Cardiac muscle cell (in vitro differentiated cells and primary cell): ENCODE results near the gene AGAP1. TPM values are rescaled to one million over a fixed set of nuclear protein-coding genes. Genes with fewer than 3 reads are reported as not detected.

Source experiments
- DNase-seq, 2 donors: peaks; one replicate each; pipeline versions ENCODE4 v3.0.0 to v3.0.0-alpha.2; 2010 to 2017; ENCODE audit warnings: low read depth in 1 of 2, low spot score in 1 of 2
- H3K27ac ChIP-seq: fragments of 200-600 bp; sonication (generic); 2 replicates; pipeline ENCODE4 v1.5.1; 2016
- H3K27me3 ChIP-seq: fragments of 200-600 bp; sonication (generic); 2 replicates; pipeline ENCODE4 v1.6.0; 2016; ENCODE audit warnings: control low read depth
- H3K36me3 ChIP-seq: fragments of 200-600 bp; sonication (generic); 2 replicates; pipeline ENCODE4 v1.5.1; 2016; ENCODE audit warnings: control low read depth
- H3K4me1 ChIP-seq: fragments of 200-600 bp; sonication (generic); 2 replicates; pipeline ENCODE4 v1.8.1; 2017; ENCODE audit warnings: low read depth, mild to moderate bottlenecking, mixed run types
- H3K4me3 ChIP-seq: fragments of 200-600 bp; sonication (generic); 2 replicates; pipeline ENCODE4 v1.5.1; 2016; ENCODE audit warnings: mild to moderate bottlenecking
- H3K9me3 ChIP-seq: fragments of 200-600 bp; sonication (generic); 2 replicates; pipeline ENCODE4 v1.5.1; 2017; ENCODE audit warnings: low read depth, mild to moderate bottlenecking, control low read depth
- polyA plus RNA-seq: library from polyadenylated mRNA; unstranded; fragments of >200 nt; fragmentation: Nextera tagmentation; extraction: Ambion mirVana; gene quantifications from 2 replicates; pipeline ENCODE4 v1.2.1, GENCODE V29; 2016
- total RNA-seq: library from RNA; depleted of rRNA; stranded (reverse); fragments of >200 nt; gene quantifications from 2 replicates; pipeline ENCODE4 v1.2.3, GENCODE V29; 2016
- TF ChIP-seq, protein P1 (sequence below): IDR thresholded peaks from 2 replicates; pipeline ENCODE4 v1.5.1; 2012; ENCODE audit warnings: low read depth, mild to moderate bottlenecking, low read length

The AGAP1 gene
- total and polyA plus RNA-seq, 2 experiments from 2014 or later = 8.6 to 38.2 TPM

DNA sequence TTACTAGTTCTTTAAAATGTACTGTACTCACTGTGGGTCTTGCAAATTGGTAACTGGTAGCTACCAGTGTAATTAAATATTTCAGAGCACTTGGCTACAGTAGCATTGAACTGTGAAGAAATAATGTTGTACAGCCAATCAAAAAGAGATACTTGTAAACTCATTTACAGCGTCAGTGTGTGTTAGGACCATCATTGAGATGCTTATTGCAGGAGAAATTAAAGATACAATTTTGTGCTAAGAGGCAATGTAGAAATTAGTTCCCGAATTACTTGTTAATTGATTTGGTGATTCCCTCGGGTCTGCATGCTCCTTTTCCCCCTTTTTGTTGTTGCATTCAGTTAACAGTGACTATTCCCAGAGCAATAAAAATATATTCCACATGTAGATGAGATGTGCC lies 330.5 kb downstream of the AGAP1 start:
- H3K27me3 ChIP-seq = no peaks in the 10 kb centered on the region
- DNase-seq = no peak
- no peaks in the 10 kb centered on the region for H3K36me3 ChIP-seq
- H3K4me3 ChIP-seq = no peak overlapping the region
- H3K27ac ChIP-seq = no peak overlapping the region
- H3K9me3 ChIP-seq = no peaks in the 10 kb centered on the region
- H3K4me1 ChIP-seq = no peaks in the 10 kb centered on the region
- TF ChIP-seq, protein P1, sequence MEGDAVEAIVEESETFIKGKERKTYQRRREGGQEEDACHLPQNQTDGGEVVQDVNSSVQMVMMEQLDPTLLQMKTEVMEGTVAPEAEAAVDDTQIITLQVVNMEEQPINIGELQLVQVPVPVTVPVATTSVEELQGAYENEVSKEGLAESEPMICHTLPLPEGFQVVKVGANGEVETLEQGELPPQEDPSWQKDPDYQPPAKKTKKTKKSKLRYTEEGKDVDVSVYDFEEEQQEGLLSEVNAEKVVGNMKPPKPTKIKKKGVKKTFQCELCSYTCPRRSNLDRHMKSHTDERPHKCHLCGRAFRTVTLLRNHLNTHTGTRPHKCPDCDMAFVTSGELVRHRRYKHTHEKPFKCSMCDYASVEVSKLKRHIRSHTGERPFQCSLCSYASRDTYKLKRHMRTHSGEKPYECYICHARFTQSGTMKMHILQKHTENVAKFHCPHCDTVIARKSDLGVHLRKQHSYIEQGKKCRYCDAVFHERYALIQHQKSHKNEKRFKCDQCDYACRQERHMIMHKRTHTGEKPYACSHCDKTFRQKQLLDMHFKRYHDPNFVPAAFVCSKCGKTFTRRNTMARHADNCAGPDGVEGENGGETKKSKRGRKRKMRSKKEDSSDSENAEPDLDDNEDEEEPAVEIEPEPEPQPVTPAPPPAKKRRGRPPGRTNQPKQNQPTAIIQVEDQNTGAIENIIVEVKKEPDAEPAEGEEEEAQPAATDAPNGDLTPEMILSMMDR = no peak

DNA sequence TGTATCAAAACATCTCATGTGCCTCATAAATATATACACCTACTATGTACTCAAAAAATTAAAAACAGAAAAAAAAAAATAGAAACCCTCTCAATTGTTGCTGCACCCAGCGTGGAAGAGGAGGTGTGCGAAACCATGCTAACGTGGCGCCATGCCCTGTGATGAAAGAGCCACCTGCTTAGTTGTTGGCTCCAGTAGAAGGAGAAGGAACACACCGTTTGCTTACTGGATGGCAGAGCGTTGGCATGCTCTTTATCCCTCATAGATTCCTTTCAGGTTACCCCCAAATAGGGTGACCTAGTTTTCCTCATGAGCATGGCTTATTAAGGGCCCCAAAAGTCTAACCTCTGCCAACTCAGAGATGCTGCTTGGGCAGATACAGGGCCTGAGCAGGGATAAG lies 332.1 kb downstream of the AGAP1 start:
- TF ChIP-seq, protein P1 = no peak
- no peak for DNase-seq
- no peaks in the 10 kb centered on the region for H3K9me3 ChIP-seq
- H3K4me3 ChIP-seq = no peak overlapping the region
- no peaks in the 10 kb centered on the region for H3K4me1 ChIP-seq
- no peak overlapping the region for H3K27ac ChIP-seq
- H3K36me3 ChIP-seq = no peaks in the 10 kb centered on the region
- no peaks in the 10 kb centered on the region for H3K27me3 ChIP-seq

DNA sequence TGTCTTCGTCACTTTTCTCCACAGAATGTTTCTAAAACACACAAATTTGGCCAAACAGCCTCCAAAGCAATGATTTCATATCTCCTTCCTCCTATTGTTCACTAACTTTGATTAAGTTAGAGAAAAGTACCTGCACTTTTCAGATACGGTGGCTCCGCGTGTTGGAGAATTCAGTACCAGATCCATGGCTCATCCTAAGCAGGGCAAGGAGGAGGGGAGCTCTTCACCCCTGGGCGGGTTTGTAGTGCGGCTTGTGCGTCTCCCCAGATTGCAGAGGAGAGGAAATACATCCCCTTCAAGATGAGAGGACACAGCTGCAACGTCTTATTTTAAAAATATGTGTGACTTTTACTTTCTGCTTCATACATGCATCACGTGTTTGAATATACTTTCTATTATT lies 333.0 kb downstream of the AGAP1 start:
- Histone ChIP-seq H3K27me3 (no peaks in the 10 kb centered on the region), H3K36me3 (no peaks in the 10 kb centered on the region), H3K4me1 (no peaks in the 10 kb centered on the region), H3K4me3 (no peak overlapping the region), H3K27ac (no peak overlapping the region), H3K9me3 (no peaks in the 10 kb centered on the region)
- DNase-seq = no peak
- TF ChIP-seq, protein P1 = no peak

- peak in 1 of 2 donors; percentile 17 for DNase-seq
These were observed 333.7 kb downstream of the AGAP1 start for GRCh38 chr2:235827585-235827992.

GRCh38 chr2:235829726-235830125 lies 335.9 kb downstream of the AGAP1 start:
- H3K9me3 ChIP-seq = no peaks in the 10 kb centered on the region
- no peak for DNase-seq

More at GRCh38 chr2:235827585-235827992, 333.7 kb downstream of the AGAP1 start:
- Histone ChIP-seq H3K27ac (peak overlapping the region; percentile 6), H3K36me3 (no peaks in the 10 kb centered on the region), H3K4me1 (no peaks in the 10 kb centered on the region), H3K27me3 (no peaks in the 10 kb centered on the region), H3K4me3 (no peak overlapping the region), H3K9me3 (no peaks in the 10 kb centered on the region)
- TF ChIP-seq, protein P1 = no peak

More at GRCh38 chr2:235829726-235830125, 335.9 kb downstream of the AGAP1 start:
- Histone ChIP-seq H3K4me3 (no peak overlapping the region), H3K4me1 (no peaks in the 10 kb centered on the region), H3K27me3 (no peaks in the 10 kb centered on the region), H3K36me3 (no peaks in the 10 kb centered on the region), H3K27ac (no peak overlapping the region)
- TF ChIP-seq, protein P1 = no peak
